Activated CD4-positive, alpha-beta T cell treated with anti-CD3 and anti-CD28 coated beads for 4 hours (primary cell): ENCODE measurements around the gene LAMA5.

ENCODE experiments used
- DNase-seq, 2 donors: peaks; one replicate each; pipeline ENCODE4 v3.0.0-alpha.2; 2020

The LAMA5 gene

DNA sequence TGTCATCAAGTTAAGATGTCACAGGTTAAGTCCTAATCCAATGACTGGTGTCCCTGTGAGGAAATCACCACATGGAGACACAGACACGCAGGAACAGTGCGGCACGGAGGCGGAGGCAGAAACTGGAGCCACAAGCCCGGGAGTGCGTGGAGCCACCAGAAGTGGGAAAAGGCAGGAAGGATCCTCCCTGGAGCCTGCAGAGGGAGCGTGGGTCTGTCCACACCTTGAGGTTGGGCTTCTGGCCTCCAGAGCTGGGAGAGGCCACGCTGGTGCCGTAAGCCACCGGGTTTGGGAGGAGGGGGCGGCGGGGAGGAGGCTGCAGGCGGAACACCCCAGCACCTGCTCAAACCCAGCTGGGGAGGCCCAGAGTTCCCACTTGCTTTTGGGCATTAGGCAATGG is 36.2 kb upstream of the LAMA5 start:
- no peak for DNase-seq

DNA sequence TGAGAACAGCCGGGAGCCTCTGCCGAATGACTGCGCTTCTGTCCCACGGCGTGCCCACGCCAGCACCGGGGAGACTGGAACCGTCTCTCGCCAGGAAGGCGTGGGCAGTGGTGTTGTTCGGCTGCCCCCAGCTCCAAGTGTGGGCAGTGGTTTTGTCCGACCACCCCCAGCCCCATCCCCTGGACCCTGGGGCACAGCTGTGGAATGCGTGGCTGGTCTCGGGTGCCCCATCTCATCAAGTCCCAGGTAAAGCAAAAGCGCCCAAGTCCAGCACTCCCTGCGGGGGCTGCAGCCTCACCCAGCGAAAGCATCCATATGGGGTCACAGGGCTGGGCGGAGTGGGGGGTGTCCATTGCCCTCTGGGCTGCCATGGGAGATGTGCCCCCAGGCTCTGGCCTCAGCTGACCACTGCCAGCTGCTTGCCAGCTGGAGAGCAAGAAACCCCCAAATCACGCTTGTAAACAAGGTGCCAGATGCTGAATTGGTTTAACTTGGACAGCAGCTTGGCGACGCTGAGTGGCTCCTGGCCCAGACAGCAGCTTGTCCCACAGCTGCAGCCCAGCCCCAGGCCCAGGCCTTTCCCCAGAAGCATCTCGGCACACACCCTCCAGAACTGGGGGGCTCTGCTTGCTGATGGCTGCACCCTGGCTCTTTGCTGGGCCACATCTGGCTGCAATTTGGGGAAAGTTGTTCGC is 35.5 kb upstream of the LAMA5 start:
- DNase-seq, result no peak

DNA sequence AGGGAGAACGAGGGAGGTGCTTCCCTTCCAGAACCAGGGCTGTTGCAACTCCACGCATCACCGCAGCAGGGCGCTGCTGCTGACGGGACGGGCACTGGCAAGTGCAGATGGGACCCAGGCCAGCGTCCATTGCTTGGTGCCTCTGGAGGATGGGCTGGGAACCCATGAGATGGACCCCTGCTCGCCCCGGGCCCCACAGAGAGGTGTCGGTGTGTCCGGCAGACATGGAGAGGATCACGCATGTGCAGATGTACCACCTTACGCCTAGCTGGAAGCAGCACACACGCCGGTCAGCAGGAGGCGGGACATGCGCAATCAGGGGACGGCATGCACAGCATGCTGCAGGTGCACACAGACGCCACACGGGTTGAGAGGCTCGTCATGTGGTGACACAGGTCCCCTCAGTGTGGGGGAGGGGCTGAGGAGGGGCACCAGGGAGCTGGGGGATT is 34.2 kb upstream of the LAMA5 start:
- DNase-seq, result no peak

DNA sequence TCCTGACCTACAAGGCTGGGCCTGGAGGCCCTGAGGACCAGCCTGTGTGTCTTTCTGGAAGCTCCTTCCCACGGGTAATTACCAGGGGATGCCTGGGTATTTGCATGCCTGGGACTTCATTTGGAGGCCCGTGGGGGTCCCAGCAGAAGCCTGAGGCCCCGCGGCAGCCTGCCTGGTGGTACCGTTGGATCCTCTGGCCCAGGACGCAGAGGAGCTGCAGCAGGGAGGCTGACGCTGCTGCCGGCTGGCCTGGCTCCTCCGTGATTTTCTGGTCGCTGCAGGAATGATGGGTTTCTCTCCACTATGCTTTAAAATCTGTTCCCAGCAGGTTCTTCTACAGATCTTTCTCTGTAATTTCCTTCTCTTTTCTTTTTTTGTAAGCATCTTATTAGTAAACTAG is 33.4 kb upstream of the LAMA5 start:
- no peak for DNase-seq

DNA sequence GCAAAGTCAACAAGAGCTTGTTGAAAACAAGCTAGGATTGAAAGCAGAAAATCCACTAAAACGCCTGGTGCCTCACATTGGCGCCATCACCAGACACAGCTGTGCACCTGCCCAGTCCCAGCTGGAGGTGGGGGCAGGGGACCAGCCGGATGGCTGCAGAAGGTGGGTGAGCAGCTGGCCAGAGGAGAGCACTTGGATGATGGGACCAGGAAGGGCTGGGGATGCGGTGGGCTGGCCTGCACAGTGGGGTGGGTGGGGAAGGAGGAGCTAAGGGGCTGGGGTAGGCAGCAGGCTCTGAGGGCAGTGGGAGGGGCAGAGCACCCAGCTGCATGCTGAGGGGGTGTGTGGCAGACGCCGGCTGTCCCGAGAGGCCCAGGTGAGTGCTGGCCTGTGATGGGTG is 32.9 kb upstream of the LAMA5 start:
- no peak for DNase-seq

DNA sequence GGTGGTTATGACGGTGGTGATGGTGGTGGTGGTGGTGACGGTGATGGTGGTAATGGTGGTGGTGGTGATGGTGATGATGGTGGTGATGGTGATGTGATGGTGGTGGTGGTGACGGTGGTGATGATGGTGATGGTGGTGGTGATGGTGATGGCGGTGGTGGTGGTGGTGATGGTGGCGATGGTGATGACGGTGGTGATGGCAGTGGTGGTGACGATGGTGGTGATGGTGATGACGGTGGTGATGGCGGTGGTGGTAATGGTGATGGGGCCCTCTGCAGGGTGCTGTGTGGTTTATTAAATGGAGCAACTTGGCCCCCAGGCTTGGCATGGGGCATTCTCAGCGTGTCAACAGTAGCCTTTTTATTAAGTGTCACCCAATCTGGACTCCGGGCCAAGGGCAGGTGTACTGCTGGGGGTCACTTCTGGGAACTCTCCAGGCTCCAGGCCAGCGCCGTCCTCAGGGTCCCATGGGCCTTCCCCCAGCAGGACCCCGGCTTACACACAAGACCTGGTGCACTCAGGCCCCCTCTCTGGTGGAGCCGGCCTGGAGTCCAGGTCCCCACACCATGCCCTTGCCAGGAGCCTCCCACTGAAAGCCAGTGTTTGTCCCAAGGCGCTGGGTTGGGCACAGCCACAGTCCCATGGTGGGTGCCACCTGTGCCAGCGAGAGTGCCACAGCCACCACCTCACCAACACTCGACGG is 31.2 kb upstream of the LAMA5 start:
- DNase-seq, result no peak

DNA sequence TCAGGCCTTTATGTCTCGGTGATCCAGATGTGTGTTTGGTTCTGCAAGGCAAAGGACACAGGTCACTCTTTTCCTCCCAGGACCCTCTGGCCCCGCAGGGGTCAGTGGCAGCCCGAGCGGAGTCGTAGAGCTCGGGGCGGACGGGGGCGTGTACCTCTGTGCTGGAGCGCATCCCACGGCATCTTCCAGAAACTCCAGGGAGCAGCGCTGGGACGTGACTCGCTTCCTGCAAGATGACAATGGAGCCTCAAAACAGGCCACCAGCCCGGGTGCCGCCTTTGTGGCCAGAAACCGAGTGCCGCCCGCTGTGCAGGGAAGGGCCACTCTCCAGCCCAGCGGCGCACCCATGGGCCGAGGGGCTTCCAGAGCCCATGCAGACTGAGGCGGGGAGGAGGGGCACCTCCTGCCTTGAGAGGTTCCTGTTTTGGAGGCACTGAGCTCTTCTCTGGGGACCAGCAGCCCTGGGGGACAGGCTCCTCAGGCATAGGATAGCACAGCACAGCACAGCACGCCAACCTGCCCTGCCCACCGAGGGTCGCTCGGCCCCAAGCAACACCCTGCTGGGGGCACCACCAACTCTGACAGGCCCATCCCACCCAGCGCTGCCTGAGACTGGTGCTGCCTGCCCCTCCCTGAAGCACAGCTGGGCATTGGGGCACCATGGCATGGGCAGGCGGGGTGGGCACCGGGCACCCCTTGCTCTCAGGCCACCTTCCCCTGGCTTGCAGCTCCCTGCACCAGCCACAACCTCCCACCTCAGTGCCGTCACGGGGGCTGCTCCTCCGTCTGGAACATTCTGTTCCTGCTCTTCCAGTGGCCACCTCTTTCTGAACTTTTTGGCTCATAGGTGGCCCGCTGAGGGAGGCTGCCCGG is 29.5 kb upstream of the LAMA5 start:
- no peak for DNase-seq

DNA sequence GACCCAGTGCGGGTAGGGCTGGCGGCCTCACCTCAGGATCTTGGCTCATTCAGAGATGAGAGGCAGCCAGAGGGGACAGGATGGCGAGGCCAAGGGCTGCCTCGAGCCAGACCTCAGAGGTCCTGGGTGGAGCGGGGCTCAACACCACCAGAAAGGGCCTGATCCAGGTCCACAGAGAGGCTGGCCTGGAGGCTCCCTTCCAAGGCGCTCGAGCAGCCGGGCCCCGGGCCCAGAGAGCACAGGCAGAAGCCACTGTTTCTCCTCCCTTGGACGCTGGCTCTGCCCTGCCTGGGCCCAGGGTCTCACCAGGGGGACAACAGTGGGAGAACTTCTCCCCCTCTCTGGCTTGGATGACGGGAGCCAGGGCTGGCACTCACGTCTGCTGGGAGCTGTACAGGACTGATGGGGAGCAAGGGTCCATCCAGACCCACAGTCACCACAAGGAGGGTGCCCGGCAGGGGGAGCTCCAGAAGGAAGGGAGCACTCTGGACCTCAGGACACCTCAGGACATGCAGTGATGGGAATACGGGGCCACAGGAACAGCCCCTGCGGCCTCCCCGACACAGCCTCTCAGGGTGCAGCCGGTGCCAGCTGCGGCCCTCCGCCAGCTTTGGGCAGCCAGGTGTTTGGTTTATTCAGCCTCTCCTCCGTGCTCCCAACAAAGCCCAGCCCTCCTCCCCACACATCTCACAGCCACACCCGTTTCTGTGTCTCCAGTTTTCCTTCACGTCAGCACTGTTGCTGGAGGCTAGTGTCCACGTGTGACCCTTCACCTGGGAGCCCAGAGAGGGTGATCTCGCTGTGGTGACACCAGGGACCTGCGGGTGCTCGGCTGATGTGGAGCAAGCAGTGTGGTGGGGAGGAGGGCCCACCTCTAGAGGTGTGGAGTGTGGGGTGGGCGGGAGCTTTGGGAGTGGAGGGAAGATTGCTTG is 28.5 kb upstream of the LAMA5 start:
- DNase-seq, result no peak

DNA sequence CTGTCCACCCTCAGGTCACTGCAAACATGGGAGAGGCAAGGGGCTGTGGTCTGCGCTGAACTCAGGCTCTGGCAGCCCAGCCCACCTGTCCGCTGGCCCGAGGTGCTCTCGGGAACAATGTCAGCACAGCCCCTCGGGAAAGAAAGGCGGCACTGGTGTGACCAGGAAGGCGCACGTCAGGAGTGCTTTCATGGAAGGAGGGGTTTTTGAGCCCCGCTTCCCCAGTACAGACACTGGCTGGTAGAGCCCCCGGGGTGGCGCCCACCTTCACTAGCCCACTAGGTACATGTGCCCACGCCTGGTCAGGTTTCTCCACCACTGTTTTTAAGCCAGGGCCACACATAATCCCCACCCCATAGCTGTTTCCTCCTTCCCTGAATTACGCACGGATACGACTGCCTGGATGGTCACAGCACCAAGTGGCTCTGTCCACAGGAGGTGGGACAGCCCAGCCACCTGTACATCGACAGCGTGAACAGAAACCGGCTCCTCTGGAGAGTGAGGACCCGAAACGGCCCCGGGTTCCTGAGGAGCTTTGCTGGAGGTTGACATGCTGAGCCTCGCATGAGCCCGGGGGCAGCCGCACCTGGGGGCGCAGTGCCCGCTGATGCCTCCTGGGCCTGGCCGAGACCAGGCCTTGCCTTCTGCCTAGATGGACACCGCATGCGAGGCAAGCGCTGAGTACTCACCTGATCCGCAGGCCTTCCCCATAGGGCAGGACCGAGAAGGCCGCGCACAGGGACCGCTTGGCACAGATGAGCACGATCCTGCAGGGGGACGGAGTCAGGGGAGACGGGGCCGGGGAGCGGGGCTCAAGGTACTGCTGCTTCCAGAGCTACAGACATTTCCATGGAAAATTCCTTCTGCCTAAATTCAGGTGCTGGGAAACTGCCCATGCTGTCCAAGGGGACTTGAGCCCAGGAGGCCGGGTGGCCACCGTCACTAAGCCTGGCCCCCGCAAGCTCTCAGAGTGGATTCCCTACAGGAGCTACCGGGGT is 27.4 kb upstream of the LAMA5 start:
- DNase-seq, result no peak

DNA sequence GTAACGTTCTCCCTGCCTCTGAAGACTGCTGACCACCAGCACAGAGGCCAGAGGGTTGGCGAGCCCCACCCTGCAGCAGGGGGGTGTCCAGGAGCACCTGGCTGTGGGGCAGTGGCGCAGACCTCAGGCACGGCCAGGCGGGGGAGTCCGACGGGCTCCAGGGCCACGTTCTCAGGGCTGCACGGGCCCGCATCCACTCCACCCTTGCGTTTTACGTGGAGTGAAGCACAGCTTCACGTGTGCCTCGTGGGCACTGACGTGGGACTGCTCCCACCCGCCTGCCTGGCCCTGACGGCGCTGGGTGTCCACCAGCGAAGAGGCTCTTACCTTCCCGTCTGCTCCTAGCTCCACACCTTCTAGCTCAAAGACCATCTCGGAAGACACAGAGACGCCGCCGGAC is 26.7 kb upstream of the LAMA5 start:
- DNase-seq, result no peak

DNA sequence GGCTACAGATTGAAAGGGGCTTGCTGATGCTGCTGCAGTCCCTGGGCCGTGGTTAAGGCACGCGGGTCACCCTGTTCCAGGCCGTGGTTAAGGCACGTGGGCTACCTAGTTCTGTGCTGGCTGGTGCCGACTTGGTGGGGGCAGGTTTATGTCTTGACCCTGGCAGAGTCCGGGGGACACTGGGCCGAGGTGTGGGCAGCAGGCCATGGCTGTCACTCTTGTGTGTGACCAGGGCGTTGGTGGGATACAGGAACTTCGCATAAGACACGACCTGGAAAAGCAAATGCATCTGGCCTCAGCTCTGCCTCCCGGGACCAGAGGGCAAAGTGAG is 26.2 kb upstream of the LAMA5 start:
- DNase-seq, result no peak

DNA sequence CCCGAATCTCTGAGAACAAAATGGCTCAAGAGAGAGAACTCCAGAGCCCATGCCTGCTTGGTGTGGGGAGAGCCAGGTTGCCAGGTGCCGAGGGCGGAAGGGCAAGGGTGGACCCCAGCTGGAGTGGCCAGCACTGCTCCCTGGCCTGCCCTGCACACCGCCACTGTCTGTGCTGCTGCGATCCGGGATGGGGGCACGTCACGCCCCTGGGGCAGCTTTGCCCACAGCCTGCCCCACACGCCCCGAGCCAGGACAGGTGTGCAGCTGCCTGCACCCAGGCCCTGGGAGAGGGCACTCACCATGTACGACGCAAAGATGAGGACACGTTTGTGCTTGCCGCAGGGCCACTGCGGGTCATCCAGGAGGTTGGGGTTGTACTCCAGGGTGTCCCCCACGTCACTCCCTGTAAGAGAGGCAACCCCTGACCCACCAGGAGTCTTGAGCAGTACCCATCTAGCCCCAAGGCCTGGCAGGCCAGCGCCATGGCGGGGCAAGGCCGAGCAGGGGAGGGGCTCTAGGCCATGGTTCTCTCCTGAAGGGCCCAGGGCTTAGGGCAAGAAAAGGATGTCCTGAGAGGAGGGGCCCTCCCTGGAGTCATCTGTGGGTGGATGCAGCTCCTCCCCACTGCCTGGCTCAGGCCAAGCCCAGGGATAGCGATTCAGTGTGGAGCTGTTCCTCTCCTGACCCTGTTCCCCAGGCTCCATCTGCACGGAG is 25.7 kb upstream of the LAMA5 start:
- DNase-seq, result no peak

DNA sequence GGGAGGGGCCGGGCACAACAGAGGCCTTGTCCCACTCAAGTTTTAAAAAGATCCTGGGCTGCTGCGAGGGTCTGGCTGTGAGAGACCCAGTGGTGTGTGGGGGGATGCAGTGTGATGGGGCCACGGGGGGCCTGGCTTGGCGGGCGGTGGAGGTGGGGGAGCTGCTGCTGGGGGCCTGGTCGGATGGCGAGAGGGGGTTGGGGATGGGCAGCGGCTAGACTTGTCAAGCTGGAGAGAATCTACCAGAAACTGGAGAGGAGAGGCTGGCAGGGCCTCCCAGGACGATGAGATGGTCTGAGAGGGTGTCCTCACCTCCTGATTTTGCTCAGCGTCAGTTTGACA is 24.9 kb upstream of the LAMA5 start:
- no peak for DNase-seq

DNA sequence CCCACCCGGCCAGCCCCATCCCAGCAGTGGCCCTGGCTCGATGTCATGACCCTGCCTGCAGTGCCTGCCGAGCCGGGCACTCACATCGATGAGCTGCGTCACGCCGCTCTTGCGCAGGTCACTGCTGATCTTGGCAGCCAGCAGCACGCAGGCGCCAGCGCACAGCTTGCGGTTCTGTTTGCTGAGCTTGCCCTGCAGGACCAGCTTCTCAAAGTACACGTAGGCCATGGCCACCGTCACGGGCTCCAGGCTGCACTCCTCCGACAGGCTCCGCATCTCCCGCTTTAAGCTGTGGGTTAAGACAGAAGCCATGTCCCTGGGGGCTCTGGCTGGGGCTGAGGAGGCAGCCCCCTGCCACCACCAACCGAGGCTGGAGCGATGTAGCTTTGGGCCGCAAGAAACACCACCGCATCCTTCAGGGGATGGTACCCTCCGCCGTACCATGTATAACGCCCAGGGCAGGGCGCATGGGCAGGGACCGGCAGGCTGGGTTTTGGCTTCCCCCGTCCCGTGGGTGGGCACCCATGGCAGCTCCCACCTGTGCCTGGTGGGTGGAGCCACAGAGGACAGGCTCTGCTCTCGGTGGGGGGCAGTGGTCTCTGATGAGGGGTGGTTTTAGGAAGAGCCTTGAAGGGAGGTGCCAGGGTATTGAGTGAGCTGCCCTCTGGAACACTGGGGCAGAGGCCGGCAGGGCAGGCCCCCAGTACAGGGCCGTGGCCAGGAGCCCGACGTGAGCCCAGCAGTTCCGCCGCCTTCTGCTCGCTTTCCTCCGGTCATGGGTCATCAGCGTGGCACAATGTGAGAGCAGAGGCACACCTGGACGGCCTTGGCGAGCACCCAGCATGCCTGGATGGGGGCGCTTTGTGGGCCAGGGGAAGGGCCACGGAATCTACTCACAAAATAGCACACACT is 24.3 kb upstream of the LAMA5 start:
- DNase-seq, result no peak

DNA sequence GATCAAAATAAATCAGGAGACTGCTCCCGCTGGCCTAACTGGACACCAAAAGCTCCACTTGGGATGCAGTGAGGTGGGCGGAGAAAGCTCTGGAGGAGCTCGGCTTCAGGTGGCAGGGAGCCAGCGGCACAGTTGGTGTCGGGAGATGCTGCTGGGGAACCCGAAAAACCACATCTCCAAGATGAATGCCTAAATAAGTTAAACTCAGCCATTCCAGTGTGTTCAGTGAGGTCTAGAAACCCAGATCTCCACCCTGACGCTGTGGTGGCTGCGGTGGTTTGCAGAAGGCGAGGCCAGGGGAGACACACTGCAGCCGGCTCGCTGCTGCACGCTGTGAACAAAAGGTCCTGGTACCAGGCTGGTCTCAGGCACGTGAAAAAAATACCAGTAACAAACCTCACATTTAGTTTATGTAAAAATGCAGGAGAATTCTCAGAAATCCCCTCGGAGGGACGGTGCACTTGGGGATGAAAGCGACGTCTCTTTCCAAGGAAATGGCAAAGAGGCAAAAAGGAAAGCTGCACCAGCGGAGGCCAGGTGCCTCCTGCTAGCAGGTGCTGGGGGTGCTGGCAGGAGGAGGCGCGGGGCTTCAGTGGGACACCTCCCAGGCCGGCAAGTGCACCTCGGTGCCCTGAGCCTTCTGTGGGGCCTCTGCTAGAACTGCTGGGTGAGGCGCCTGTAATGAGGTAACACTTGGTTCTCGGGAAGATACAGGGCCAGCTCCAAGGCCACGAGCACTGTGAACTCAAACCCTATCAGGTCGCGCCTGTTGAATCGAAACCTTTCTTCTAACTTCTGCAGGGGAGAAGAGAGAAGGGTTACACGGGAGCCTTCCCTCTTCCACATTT is 23.4 kb upstream of the LAMA5 start:
- no peak for DNase-seq

DNA sequence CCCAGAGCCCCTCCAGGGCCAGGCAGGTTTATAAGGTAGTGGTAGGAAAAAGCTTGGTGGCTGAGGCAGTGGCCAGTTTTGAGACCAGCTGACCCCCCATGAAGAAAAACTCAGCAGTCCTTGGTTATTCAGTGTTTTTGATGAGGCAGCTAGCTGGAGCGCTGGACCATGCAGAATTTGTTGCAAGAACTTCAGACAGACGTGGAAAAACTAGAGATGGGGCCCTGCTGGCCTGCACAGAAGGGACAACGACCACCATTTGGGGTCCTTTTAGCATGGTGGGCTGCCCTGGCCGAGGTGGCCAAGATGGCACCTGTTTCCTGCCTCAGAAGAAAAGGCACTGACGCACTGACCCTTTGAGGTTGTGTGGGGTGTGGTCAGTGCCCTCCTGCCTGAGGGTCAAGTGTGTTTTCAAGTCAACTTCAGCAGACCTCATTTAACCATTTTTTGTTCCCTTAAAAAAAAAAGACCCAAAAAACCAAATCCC is 22.5 kb upstream of the LAMA5 start:
- DNase-seq, result no peak

DNA sequence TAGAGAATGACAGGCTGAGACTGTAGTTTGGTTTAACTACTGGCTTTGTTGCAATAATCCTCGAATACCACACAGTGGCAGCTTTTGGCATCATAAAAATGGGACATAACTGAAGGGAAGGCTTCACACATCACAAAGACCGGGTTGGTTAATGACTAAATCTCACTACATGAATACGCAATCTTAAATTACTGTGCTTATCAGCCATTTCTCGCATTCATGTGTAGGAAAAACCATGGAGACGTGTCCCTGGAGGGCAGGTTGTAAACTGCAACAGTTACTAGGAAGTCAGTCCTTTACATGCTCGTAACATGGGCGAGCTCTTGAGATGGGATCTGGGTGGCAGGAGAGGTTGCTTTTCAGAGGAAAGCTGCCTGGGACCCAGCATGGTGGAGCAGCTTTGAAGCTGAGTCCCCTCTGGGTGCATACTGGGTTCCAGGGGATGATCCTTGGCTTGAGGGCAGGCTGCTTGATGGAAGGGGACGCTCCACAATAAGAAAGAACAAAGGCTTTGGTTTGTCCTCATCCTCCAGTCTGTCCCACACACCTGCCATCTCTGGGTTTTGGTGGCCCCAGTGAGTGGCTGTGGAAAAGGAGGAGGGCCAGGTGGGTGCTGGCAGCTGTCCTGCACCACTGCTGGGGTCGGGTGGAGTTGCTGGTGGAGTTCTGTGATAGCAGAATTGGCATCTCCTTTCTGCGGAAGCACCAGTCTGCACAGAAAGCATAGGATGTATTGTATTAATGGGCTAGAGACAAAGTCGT is 21.9 kb upstream of the LAMA5 start:
- no peak for DNase-seq
